ENCODE data around the gene TMEM44.

- TF ChIP-seq, protein P1, sequence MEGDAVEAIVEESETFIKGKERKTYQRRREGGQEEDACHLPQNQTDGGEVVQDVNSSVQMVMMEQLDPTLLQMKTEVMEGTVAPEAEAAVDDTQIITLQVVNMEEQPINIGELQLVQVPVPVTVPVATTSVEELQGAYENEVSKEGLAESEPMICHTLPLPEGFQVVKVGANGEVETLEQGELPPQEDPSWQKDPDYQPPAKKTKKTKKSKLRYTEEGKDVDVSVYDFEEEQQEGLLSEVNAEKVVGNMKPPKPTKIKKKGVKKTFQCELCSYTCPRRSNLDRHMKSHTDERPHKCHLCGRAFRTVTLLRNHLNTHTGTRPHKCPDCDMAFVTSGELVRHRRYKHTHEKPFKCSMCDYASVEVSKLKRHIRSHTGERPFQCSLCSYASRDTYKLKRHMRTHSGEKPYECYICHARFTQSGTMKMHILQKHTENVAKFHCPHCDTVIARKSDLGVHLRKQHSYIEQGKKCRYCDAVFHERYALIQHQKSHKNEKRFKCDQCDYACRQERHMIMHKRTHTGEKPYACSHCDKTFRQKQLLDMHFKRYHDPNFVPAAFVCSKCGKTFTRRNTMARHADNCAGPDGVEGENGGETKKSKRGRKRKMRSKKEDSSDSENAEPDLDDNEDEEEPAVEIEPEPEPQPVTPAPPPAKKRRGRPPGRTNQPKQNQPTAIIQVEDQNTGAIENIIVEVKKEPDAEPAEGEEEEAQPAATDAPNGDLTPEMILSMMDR (IDR thresholded peaks at IDR 0.05), result no peak
- TF ChIP-seq POLR2A (IDR thresholded peaks at IDR 0.05), result no peak
These were observed 48.4 kb downstream of the TMEM44 start for GRCh38 chr3:194584866-194585265.
